Stimulated activated CD4-positive, alpha-beta T cell treated with anti-CD3 and anti-CD28 coated beads, Interleukin-4, amount 100 ng/mL, for 24 hours (primary cell): ENCODE data around the gene PCDHGA5.
"Not testable (repeated sequence)": the region's sequence is repeated elsewhere in the genome, so short reads cannot be mapped to it uniquely, and the experiment has no call there.

Source experiments
- DNase-seq: peaks from one replicate; pipeline ENCODE4 v3.0.0-alpha.2; 2020

Gene PCDHGA5

GRCh38 chr5:141354900-141355469, 9.0 kb upstream of the PCDHGA5 start, which contains the start of gene PCDHGA4:
Gene PCDHGA4, plus strand, starts transcription at chr5:141355021. Its CDS starts 87 bp downstream, at chr5:141355108.
- DNase-seq, result no peak

GRCh38 chr5:141355641-141356040, 8.3 kb upstream of the PCDHGA5 start:
- DNase-seq, result no peak

GRCh38 chr5:141356133-141356532, 7.8 kb upstream of the PCDHGA5 start:
- DNase-seq, result no peak

GRCh38 chr5:141356950-141357349, 7.0 kb upstream of the PCDHGA5 start:
- no peak for DNase-seq

GRCh38 chr5:141359790-141360426, 4.1 kb upstream of the PCDHGA5 start, which contains the start of gene PCDHGB2:
Gene PCDHGB2, plus strand, starts transcription at chr5:141359994. Its CDS starts 142 bp downstream, at chr5:141360136.
- no peak for DNase-seq

GRCh38 chr5:141360685-141361084, 3.3 kb upstream of the PCDHGA5 start:
- no peak for DNase-seq

GRCh38 chr5:141362719-141363118, 1.2 kb upstream of the PCDHGA5 start:
- DNase-seq, result no peak

GRCh38 chr5:141366016-141366896, 2.3 kb downstream of the PCDHGA5 start:
- DNase-seq, result no peak

GRCh38 chr5:141369994-141370848, 6.3 kb downstream of the PCDHGA5 start, which contains the start of gene PCDHGB3:
Gene PCDHGB3, plus strand, starts transcription at chr5:141370242. Its CDS starts 153 bp downstream, at chr5:141370395.
- no peak for DNase-seq

GRCh38 chr5:141371572-141372475, 7.9 kb downstream of the PCDHGA5 start:
- no peak for DNase-seq

GRCh38 chr5:141373673-141374317, 9.8 kb downstream of the PCDHGA5 start, which contains the start of gene PCDHGA6:
Gene PCDHGA6, plus strand, starts transcription at chr5:141373891. Its CDS starts 193 bp downstream, at chr5:141374084.
- DNase-seq, result no peak

- no peak for DNase-seq
These were observed 10.7 kb downstream of the PCDHGA5 start for GRCh38 chr5:141374627-141375026.

- not testable (repeated sequence) for DNase-seq
These were observed 11.6 kb downstream of the PCDHGA5 start for GRCh38 chr5:141375444-141376155.

- no peak for DNase-seq
These were observed 18.7 kb downstream of the PCDHGA5 start, which contains the start of gene PCDHGA7 for GRCh38 chr5:141382469-141383294. Gene PCDHGA7, plus strand, starts transcription at chr5:141382742. Its CDS starts 158 bp downstream, at chr5:141382900.

- DNase-seq, result no peak
These were observed 19.4 kb downstream of the PCDHGA5 start for GRCh38 chr5:141383345-141383744.

GRCh38 chr5:141384471-141385267, 20.7 kb downstream of the PCDHGA5 start:
- DNase-seq, result no peak

- DNase-seq, result not testable (repeated sequence)
These were observed 23.8 kb downstream of the PCDHGA5 start, which contains the start of gene PCDHGB4 for GRCh38 chr5:141387557-141388311. Gene PCDHGB4, plus strand, starts transcription at chr5:141387698. Its CDS starts 187 bp downstream, at chr5:141387885.
